ENCODE measurements around the gene TH.
"Not testable (repeated sequence)": the region's sequence is repeated elsewhere in the genome, so short reads cannot be mapped to it uniquely, and the experiment has no call there.

Gene TH

GRCh38 chr11:2128130-2128510 is 43.5 kb downstream of the TH start:
- no peak for DNase-seq

DNA sequence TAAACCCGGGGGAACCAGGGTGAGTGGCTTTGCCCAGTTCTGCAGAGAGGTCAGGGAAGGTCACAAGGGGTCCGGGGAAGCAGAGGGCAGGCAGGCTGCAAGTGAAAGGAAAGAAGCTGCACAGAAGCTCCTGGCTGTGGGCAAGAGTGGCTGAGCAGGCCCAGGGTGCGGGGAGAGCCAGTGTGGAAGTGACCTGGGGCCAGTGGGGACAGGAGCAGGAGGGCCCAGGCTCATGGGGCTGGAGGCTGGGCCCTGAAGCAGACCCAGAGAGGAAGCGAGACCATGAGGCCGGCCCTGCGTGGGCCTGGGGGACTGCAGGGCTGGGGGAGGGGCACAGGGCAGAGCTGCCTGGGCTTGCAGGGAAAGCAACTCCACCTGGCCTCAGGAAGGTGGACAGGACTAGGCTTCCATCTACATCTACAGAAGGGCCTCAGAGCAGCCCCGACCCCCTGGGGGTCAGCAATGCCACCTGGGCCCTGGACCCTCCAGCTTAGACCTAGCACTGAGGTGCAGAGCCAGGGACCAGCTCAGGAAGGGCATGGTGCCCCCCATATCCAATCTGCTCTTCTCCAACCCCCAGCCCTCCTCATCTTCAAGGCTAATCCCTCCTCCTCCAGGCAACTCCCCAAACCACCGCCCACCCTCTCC is 44.0 kb downstream of the TH start:
- DNase-seq: no peak

- no peak for DNase-seq
These were observed 45.0 kb downstream of the TH start for GRCh38 chr11:2126520-2127085.

- DNase-seq: not testable (repeated sequence)
These were observed 46.7 kb downstream of the TH start for GRCh38 chr11:2124736-2125484.

- DNase-seq: no peak
These were observed 48.0 kb downstream of the TH start for GRCh38 chr11:2123628-2123960.

- no peak for DNase-seq
These were observed 48.5 kb downstream of the TH start for GRCh38 chr11:2122907-2123627.

DNA sequence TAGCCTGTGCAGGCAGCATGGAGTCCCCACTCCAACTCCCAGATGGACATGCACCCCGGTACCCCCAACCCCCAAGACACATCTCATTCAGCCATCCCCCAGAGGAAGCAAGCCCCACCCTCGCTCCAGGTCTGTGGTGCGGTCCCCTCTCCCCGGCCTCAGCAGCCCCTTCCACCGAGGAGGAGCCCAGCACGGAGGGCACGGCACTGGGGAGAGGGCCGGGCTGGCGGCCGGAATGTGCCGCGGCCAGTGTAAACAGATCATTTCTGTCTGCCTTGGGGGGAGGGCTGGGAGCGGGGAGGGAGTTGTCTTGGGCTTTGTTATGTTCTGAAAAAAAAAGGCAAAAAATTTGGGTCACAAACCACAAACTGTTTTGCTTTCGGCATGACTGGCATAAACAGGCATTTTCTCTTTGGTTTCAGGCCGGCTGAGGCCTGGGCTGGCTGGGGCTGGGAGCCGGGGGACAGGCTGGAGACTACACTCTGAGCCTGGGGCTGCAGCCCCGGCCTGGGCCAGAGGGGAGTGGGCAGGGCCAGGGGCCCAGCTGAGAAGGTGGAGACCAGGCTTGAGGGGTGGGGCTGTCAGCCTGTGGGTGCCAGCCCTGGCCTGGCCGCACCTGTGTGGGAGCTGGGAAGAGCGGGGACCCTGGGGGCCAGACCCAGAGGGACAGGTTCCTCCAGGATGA is 49.3 kb downstream of the TH start:
- no peak for DNase-seq

GRCh38 chr11:2121227-2122130 is 50.1 kb downstream of the TH start:
- DNase-seq: no peak

GRCh38 chr11:2120359-2121100 is 51.1 kb downstream of the TH start:
- DNase-seq: no peak

GRCh38 chr11:2118677-2119076 is 52.9 kb downstream of the TH start:
- no peak for DNase-seq

- DNase-seq: no peak
These were observed 54.9 kb downstream of the TH start for GRCh38 chr11:2116680-2117079.

GRCh38 chr11:2115308-2115707 is 56.3 kb downstream of the TH start:
- no peak for DNase-seq

GRCh38 chr11:2114430-2115241 is 57.0 kb downstream of the TH start:
- no peak for DNase-seq

Data from NCI-H510A treated with DMSO at 0.1 percent for 48 hours (cell line).